Activated B cell treated with CpG ODN at 0.5 μM for 24 hours (primary cell): ENCODE results near the gene NCAPD3. TPM values are rescaled to one million over a fixed set of nuclear protein-coding genes. Genes with fewer than 3 reads are reported as not detected.

Source experiments
- ATAC-seq: fragments of 200-7000 bp; cut with Tn5 transposase; one replicate; pipeline ENCODE4 v1.10.0; 2021; ENCODE audit warnings: low read depth, mild to moderate bottlenecking, moderate library complexity
- CTCF ChIA-PET: fragments of 350-600 bp; sonication (Branson Sonifier 250); formaldehyde crosslinking; loops from one replicate; lab custom pipeline; 2021; ENCODE audit warnings: antibody characterized with exemption; lab: Charles Lee
- POLR2A ChIA-PET: fragments of 350-600 bp; sonication (Branson Sonifier 250); formaldehyde crosslinking; loops from one replicate; lab custom pipeline; 2021; ENCODE audit warnings: antibody characterized with exemption; lab: Charles Lee
- DNase-seq: peaks from one replicate; pipeline ENCODE4 v3.0.0; 2022
- H3K27ac Mint-ChIP-seq: one replicate; pipeline ENCODE4 v1.8.0; 2020; ENCODE audit warnings: mixed read lengths
- H3K27me3 Mint-ChIP-seq: one replicate; pipeline ENCODE4 v1.8.0; 2021; ENCODE audit warnings: mixed read lengths
- H3K36me3 Mint-ChIP-seq: one replicate; pipeline ENCODE4 v1.8.0; 2021; ENCODE audit warnings: low read depth, mixed read lengths
- H3K4me1 Mint-ChIP-seq: one replicate; pipeline ENCODE4 v1.8.0; 2021; ENCODE audit warnings: mixed read lengths
- H3K4me3 Mint-ChIP-seq: one replicate; pipeline ENCODE4 v1.8.0; 2020; ENCODE audit warnings: mild to moderate bottlenecking, mixed read lengths
- H3K9me3 Mint-ChIP-seq: one replicate; pipeline ENCODE4 v1.8.0; 2020; ENCODE audit warnings: mixed read lengths
- intact Hi-C: fragments of 100-400 bp; cut with micrococcal nuclease; formaldehyde crosslinking; loops from one replicate; pipeline ENCODE4 v1.15.1; 2024
- total RNA-seq: library from RNA; stranded (reverse); gene quantifications from 2 replicates; pipeline ENCODE4 v1.2.3, GENCODE V29; 2022
- TF ChIP-seq, protein P1 (sequence below): fragments of 200-600 bp; IDR thresholded peaks from one replicate; pipeline ENCODE4 v1.8.0; 2022; ENCODE audit warnings: antibody characterized with exemption, mild to moderate bottlenecking

Gene NCAPD3
- total RNA-seq, 1 donor from 2014 or later = 22.2 TPM

DNA sequence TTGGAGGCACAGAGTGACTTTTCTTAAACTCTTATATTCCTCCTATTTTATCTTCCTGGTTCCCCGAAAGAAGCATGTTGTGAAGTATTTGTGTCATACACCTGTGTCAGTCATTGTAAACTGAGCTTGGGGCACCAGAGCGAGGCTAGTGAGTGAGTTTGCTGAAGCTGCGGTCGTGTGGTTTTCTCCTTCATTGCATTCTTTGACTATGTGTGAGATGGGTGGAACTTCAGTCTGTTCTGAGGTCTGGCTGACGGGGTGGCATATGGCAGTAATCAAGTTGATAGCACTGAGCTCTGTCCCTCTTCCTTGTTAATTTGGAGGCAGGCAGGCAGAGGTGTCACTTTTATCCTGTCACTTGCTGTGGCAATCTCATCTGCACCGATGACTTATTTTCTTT is 4.9 kb upstream of the NCAPD3 start:
- Mint-ChIP-seq H3K36me3 (peaks cover 8% of the 10 kb centered on the region), H3K27ac (no peak overlapping the region), H3K9me3 (no peaks in the 10 kb centered on the region), H3K4me1 (peaks cover 67% of the 10 kb centered on the region), H3K4me3 (peak overlapping the region; percentile 36), H3K27me3 (peaks cover 27% of the 10 kb centered on the region)
- POLR2A ChIA-PET = interaction anchor here (1.1 to 1.7 kb wide), 3 partner anchors 10 to 25 kb away, joined by 3 to 13 read pairs (median 7); partner anchors contain the start of genes ACAD8 and THYN1
- DNase-seq = peak; percentile 38
- TF ChIP-seq, protein P1, sequence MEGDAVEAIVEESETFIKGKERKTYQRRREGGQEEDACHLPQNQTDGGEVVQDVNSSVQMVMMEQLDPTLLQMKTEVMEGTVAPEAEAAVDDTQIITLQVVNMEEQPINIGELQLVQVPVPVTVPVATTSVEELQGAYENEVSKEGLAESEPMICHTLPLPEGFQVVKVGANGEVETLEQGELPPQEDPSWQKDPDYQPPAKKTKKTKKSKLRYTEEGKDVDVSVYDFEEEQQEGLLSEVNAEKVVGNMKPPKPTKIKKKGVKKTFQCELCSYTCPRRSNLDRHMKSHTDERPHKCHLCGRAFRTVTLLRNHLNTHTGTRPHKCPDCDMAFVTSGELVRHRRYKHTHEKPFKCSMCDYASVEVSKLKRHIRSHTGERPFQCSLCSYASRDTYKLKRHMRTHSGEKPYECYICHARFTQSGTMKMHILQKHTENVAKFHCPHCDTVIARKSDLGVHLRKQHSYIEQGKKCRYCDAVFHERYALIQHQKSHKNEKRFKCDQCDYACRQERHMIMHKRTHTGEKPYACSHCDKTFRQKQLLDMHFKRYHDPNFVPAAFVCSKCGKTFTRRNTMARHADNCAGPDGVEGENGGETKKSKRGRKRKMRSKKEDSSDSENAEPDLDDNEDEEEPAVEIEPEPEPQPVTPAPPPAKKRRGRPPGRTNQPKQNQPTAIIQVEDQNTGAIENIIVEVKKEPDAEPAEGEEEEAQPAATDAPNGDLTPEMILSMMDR = no peak
- intact Hi-C loops = loop anchor here (1.0 to 5.0 kb wide), 3 partner anchors 16 to 176 kb away; partner anchors contain the start of genes ACAD8 and THYN1
- ATAC-seq = peak; percentile 59
- CTCF ChIA-PET = interaction anchor here (4.2 kb wide), 1 partner anchor 16 kb away, joined by 15 read pairs; no protein-coding TSS in a partner anchor

DNA sequence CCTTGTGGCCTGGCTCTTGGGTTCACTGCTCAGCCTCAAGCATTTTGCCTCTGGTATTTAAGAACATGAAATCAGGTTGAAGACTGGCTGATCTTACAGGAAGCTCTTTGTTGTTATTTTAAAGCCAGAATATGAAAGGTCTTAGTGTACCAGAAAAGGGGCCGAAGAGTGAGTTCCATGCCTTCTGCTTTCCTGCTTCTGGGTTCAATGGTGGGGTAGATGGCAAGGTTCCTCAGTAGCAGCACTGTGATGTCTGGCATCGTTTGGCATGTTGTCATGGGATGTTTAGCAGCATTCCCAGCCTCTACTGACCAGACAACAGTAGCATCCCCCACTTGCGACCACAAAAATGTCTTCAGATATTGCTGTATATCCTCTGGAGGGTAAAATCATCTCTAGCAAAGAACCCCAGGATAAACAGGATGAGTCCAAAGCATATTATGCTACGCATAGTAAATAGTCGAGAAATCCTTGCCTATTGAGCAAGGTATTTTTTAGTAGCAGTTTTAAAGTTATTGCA is 3.1 kb upstream of the NCAPD3 start:
- no peak for ATAC-seq
- DNase-seq = no peak
- CTCF ChIA-PET = no interaction called here
- H3K4me1 Mint-ChIP-seq = peaks cover 70% of the 10 kb centered on the region
- H3K36me3 Mint-ChIP-seq = peaks cover 8% of the 10 kb centered on the region
- H3K4me3 Mint-ChIP-seq = no peak overlapping the region
- TF ChIP-seq, protein P1 = no peak
- POLR2A ChIA-PET = no interaction called here
- intact Hi-C loops = loop anchor here (5.0 kb wide), 1 partner anchor 175 kb away; no protein-coding TSS in a partner anchor
- no peaks in the 10 kb centered on the region for H3K9me3 Mint-ChIP-seq
- peaks cover 21% of the 10 kb centered on the region for H3K27me3 Mint-ChIP-seq
- H3K27ac Mint-ChIP-seq = no peak overlapping the region

DNA sequence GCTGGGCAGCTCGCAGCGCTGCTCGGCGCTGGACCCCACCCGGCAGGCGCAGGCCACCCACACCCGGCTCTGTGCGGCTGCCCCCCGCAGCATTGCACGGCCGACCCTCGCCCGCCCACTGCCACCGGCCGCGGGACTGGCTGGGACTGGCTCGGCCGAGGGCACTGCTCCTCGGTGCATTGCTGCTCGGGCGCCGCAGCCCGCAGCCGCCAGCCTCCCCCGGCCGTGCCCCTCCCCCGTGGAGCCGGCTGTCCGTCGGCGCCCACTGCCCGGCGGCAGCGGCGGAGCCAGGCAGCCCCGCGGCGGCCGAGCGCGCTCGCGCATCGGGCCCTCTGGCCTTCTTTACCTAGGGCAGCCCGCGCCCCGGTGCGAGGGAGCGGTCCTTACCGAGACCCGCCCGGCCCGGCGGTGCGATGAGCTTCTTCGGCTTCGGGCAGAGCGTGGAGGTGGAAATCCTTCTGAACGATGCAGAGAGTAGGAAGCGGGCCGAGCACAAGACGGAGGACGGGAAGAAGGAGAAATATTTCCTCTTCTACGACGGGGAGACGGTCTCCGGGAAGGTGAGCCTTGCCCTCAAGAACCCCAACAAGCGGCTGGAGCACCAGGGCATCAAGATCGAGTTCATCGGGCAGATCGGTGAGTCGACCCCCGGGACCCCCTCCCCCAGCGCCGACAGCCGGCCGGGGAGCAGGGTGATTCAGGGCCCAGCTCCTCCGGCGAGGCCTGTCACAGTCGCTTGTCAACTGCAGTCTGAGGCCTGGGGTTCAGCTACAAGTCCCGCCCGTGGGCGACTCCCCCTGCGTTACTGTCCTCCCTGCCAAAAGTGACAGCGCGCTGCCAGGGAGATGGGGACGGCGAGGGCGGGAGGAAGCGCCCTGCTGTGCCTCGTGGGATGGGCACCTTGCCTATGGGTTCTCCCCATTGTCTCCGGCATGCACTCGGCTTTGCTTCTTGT is 1.2 kb upstream of the NCAPD3 start:
- peaks cover 14% of the 10 kb centered on the region for H3K36me3 Mint-ChIP-seq

DNA sequence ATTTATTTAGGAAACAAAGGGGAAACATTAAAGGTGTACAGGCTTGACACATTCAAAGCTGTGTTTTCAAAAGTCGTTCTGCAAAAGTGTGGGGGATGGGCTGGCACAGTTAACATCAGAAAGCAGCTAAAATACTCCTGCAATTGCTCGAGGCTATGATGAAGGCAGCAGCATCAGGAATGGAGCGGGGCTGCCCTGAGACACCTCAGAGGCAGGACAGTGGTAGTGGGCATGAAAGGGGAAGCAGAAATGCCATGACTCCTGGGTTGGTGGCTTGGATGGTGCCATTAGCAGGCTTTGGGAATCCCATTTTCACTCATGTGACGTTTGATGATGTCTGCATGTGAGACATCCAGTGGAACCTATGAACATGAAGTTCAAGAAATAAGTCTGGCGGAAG is 646 bp downstream of the NCAPD3 start:
- TF ChIP-seq, protein P1 = no peak
- Mint-ChIP-seq H3K4me3 (peak overlapping the region; percentile 93), H3K27ac (peak overlapping the region; percentile 77), H3K9me3 (no peaks in the 10 kb centered on the region), H3K27me3 (peaks cover 7% of the 10 kb centered on the region), H3K36me3 (peaks cover 28% of the 10 kb centered on the region), H3K4me1 (peaks cover 36% of the 10 kb centered on the region)
- ATAC-seq (no peak), DNase-seq (no peak)
- ChIA-PET POLR2A (interaction anchor here (0.6 to 2.1 kb wide), 7 partner anchors 16 to 186 kb away, joined by 5 to 37 read pairs (median 6); partner anchors contain the start of genes ACAD8, GLB1L2, JAM3 and THYN1), CTCF (no interaction called here)
- intact Hi-C loops = no loop called here

More for the DNA sequence above, 1.2 kb upstream of the NCAPD3 start:
- ChIA-PET CTCF (interaction anchor here (0.7 to 1.8 kb wide), 4 partner anchors 8 to 37 kb away, joined by 3 to 9 read pairs (median 4); no protein-coding TSS in a partner anchor), POLR2A (interaction anchor here (0.6 to 2.1 kb wide), 9 partner anchors 9 to 187 kb away, joined by 3 to 37 read pairs (median 4); partner anchors contain the start of genes ACAD8 and THYN1)
- peaks cover 12% of the 10 kb centered on the region for H3K27me3 Mint-ChIP-seq
- intact Hi-C loops = loop anchor here (1.0 to 5.0 kb wide), 5 partner anchors 18 to 173 kb away; partner anchors contain the start of genes ACAD8, GLB1L2, JAM3 and THYN1
- TF ChIP-seq, protein P1 = no peak
- H3K4me1 Mint-ChIP-seq = peaks cover 54% of the 10 kb centered on the region
- DNase-seq = no peak
- no peaks in the 10 kb centered on the region for H3K9me3 Mint-ChIP-seq
- H3K4me3 Mint-ChIP-seq = peak overlapping the region; percentile 88
- peak overlapping the region; percentile 77 for H3K27ac Mint-ChIP-seq
- peak; percentile 2 for ATAC-seq
